HUES64 (cell line): ENCODE data around the gene FKBP8.

Experiments
- H3K27ac ChIP-seq: 2 replicates; pipeline ENCODE4 v1.7.0; 2013; ENCODE audit warnings: low read depth, low read length, inconsistent platforms
- H3K27me3 ChIP-seq: 2 replicates; pipeline ENCODE4 v1.6.1; 2013; ENCODE audit warnings: mild to moderate bottlenecking, low read length; ENCODE audit not compliant: insufficient read depth
- H3K36me3 ChIP-seq: 2 replicates; pipeline ENCODE4 v1.6.1; 2013; ENCODE audit warnings: mild to moderate bottlenecking, low read length; ENCODE audit not compliant: insufficient read depth
- H3K4me1 ChIP-seq: 2 replicates; pipeline ENCODE4 v1.6.1; 2013; ENCODE audit warnings: mild to moderate bottlenecking, low read length, moderate library complexity; ENCODE audit not compliant: insufficient read depth
- H3K4me3 ChIP-seq: 2 replicates; pipeline ENCODE4 v1.5.1; 2013; ENCODE audit warnings: mild to moderate bottlenecking, low read length, moderate library complexity
- H3K9ac ChIP-seq: 2 replicates; pipeline ENCODE4 v1.6.1; 2013; ENCODE audit warnings: mild to moderate bottlenecking, low read depth, low read length
- H3K9me3 ChIP-seq: 2 replicates; pipeline ENCODE4 v1.6.1; 2013; ENCODE audit warnings: low read depth, low read length; ENCODE audit not compliant: insufficient read depth
- WGBS: fragments of 150-250, 120-280 bp; methylation state at CpG from one replicate; pipeline ENCODE4 v1.1.7; 2013; ENCODE audit warnings: missing lambda C conversion rate; 5-methylcytosine and 5-hydroxymethylcytosine counted together

FKBP8 gene

GRCh38 chr19:18488838-18489626 lies 54.3 kb downstream of the FKBP8 start:
- no peaks in the 10 kb centered on the region for H3K9me3 ChIP-seq
- no peaks in the 10 kb centered on the region for H3K27me3 ChIP-seq
- 0 out of 2 replicates have a peak, but pooled peaks cover 4% of the 10 kb centered on the region for H3K4me1 ChIP-seq
- WGBS = 66% methylated on average over 22 of the region's 22 CpGs
- no peak overlapping the region for H3K27ac ChIP-seq
- no peak overlapping the region for H3K9ac ChIP-seq
- H3K36me3 ChIP-seq = no peaks in the 10 kb centered on the region
- no peak overlapping the region for H3K4me3 ChIP-seq

- H3K9ac ChIP-seq = no peak overlapping the region
- H3K27ac ChIP-seq = no peak overlapping the region
- H3K36me3 ChIP-seq = no peaks in the 10 kb centered on the region
- no peaks in the 10 kb centered on the region for H3K27me3 ChIP-seq
- H3K4me3 ChIP-seq = no peak overlapping the region
- H3K9me3 ChIP-seq = no peaks in the 10 kb centered on the region
- WGBS = 95% methylated on average over 6 of the region's 6 CpGs
- H3K4me1 ChIP-seq = 0 out of 2 replicates have a peak, but pooled peaks cover 4% of the 10 kb centered on the region
Observed at GRCh38 chr19:18488403-18488723, 55.0 kb downstream of the FKBP8 start.

GRCh38 chr19:18487576-18488402 lies 55.6 kb downstream of the FKBP8 start:
- H3K36me3 ChIP-seq = no peaks in the 10 kb centered on the region
- no peak overlapping the region for H3K27ac ChIP-seq
- H3K4me3 ChIP-seq = no peak overlapping the region
- no peaks in the 10 kb centered on the region for H3K27me3 ChIP-seq
- 0 out of 2 replicates have a peak, but pooled peaks cover 4% of the 10 kb centered on the region for H3K4me1 ChIP-seq
- no peaks in the 10 kb centered on the region for H3K9me3 ChIP-seq
- 91% methylated on average over 17 of the region's 17 CpGs for WGBS
- no peak overlapping the region for H3K9ac ChIP-seq

GRCh38 chr19:18486746-18487145 lies 56.6 kb downstream of the FKBP8 start:
- H3K4me3 ChIP-seq = no peak overlapping the region
- no peak overlapping the region for H3K9ac ChIP-seq
- WGBS = 95% methylated on average over 8 of the region's 8 CpGs
- H3K4me1 ChIP-seq = 0 out of 2 replicates have a peak, but pooled peaks cover 4% of the 10 kb centered on the region
- no peaks in the 10 kb centered on the region for H3K9me3 ChIP-seq
- H3K36me3 ChIP-seq = no peaks in the 10 kb centered on the region
- H3K27me3 ChIP-seq = no peaks in the 10 kb centered on the region
- H3K27ac ChIP-seq = no peak overlapping the region

GRCh38 chr19:18484992-18485391 lies 58.4 kb downstream of the FKBP8 start:
- 89% methylated on average over 5 of the region's 5 CpGs for WGBS
- H3K9me3 ChIP-seq = no peaks in the 10 kb centered on the region
- no peak overlapping the region for H3K4me3 ChIP-seq
- no peaks in the 10 kb centered on the region for H3K36me3 ChIP-seq
- no peaks in the 10 kb centered on the region for H3K27me3 ChIP-seq
- 0 out of 2 replicates have a peak, but pooled peaks cover 4% of the 10 kb centered on the region for H3K4me1 ChIP-seq
- H3K27ac ChIP-seq = no peak overlapping the region
- no peak overlapping the region for H3K9ac ChIP-seq

GRCh38 chr19:18483119-18483890 lies 60.1 kb downstream of the FKBP8 start:
- Histone ChIP-seq H3K9me3 (no peaks in the 10 kb centered on the region), H3K36me3 (no peaks in the 10 kb centered on the region), H3K4me3 (no peak overlapping the region), H3K27me3 (no peaks in the 10 kb centered on the region), H3K27ac (no peak overlapping the region), H3K9ac (no peak overlapping the region), H3K4me1 (0 out of 2 replicates have a peak, but pooled peaks cover 9% of the 10 kb centered on the region)
- WGBS = 91% methylated on average over 12 of the region's 12 CpGs
